ENCODE measurements around the gene MARCHF2. TPM values are rescaled to one million over a fixed set of nuclear protein-coding genes. Genes with fewer than 3 reads are reported as not detected.

Gene MARCHF2
- total RNA-seq, 4 donors from 2014 or later: 167 to 296 (median 203) TPM

GRCh38 chr19:8473648-8474476 lies 60.8 kb downstream of the MARCHF2 start:
- no peak for ATAC-seq (ENCODE audit: low FRiP score)
- TF ChIP-seq CTCF (IDR thresholded peaks at IDR 0.05): no peak
- no peak for DNase-seq (ENCODE audit: low spot score)

GRCh38 chr19:8475005-8475404 lies 61.9 kb downstream of the MARCHF2 start:
- DNase-seq (ENCODE audit: low spot score): no peak
- ATAC-seq (ENCODE audit: low FRiP score): no peak
- TF ChIP-seq CTCF (IDR thresholded peaks at IDR 0.05): no peak

GRCh38 chr19:8476524-8476923 lies 63.4 kb downstream of the MARCHF2 start:
- no peak for ATAC-seq (ENCODE audit: low FRiP score)
- no peak for DNase-seq (ENCODE audit: low spot score)
- TF ChIP-seq CTCF (IDR thresholded peaks at IDR 0.05): no peak

GRCh38 chr19:8477889-8478288 lies 64.8 kb downstream of the MARCHF2 start:
- no peak for ATAC-seq (ENCODE audit: low FRiP score)
- TF ChIP-seq CTCF (IDR thresholded peaks at IDR 0.05): no peak
- no peak for DNase-seq (ENCODE audit: low spot score)

GRCh38 chr19:8478598-8478997 lies 65.5 kb downstream of the MARCHF2 start:
- ATAC-seq (ENCODE audit: low FRiP score) (no peak), DNase-seq (ENCODE audit: low spot score) (no peak)
- TF ChIP-seq CTCF (IDR thresholded peaks at IDR 0.05): no peak

GRCh38 chr19:8481201-8481600 lies 68.1 kb downstream of the MARCHF2 start:
- ATAC-seq (ENCODE audit: low FRiP score) (no peak), DNase-seq (ENCODE audit: low spot score) (no peak)
- no peak for TF ChIP-seq CTCF (IDR thresholded peaks at IDR 0.05)

GRCh38 chr19:8481616-8482015 lies 68.5 kb downstream of the MARCHF2 start:
- DNase-seq (ENCODE audit: low spot score) (no peak), ATAC-seq (ENCODE audit: low FRiP score) (no peak)
- TF ChIP-seq CTCF (IDR thresholded peaks at IDR 0.05): no peak

Measured in omental fat pad (tissue), 4 donors.